AG04450 (cell line): ENCODE data around the gene ASF1A. TPM values are rescaled to one million over a fixed set of nuclear protein-coding genes. Genes with fewer than 3 reads are reported as not detected.

ENCODE experiments used
- CTCF ChIA-PET: fragments of 300-600, 350-600 bp; formaldehyde crosslinking; extraction: SDS; loops from one replicate; lab custom pipeline; 2022; ENCODE audit warnings: antibody characterized with exemption, inconsistent platforms; lab: Charles Lee
- POLR2A ChIA-PET: fragments of 350-600 bp; formaldehyde crosslinking; extraction: SDS; loops from one replicate; lab custom pipeline; 2021; ENCODE audit warnings: antibody characterized with exemption, inconsistent platforms; lab: Yijun Ruan, JAX
- DNase-seq: peaks from one replicate; pipeline ENCODE4 v3.0.0-alpha.2; 2011; ENCODE audit warnings: low read depth, low spot score
- H3K27ac ChIP-seq: one replicate; pipeline ENCODE4 v1.5.1; 2012; ENCODE audit warnings: low read depth, low read length, control low read depth
- H3K27me3 ChIP-seq: one replicate; pipeline ENCODE4 v1.6.0; 2012; ENCODE audit warnings: low read length; ENCODE audit not compliant: control insufficient read depth, insufficient read depth
- H3K4me3 ChIP-seq: 2 replicates; pipeline ENCODE4 v1.5.1; 2011; ENCODE audit warnings: mild to moderate bottlenecking, low read depth, low read length, control low read depth
- H3K9me3 ChIP-seq: 2 replicates; pipeline ENCODE4 v1.5.1; 2012; ENCODE audit warnings: low read length; ENCODE audit not compliant: control insufficient read depth, insufficient read depth
- polyA plus RNA-seq: library from polyadenylated mRNA; depleted of rRNA; stranded (reverse); fragments of >200 nt; gene quantifications from 2 replicates; pipeline ENCODE4 v1.2.3, GENCODE V29; 2011
- TF ChIP-seq, protein P1 (sequence below): IDR thresholded peaks from 2 replicates; pipeline ENCODE4 v1.5.1; 2011; ENCODE audit warnings: low read depth, low read length, control low read depth, inconsistent platforms

ASF1A gene
- polyA plus RNA-seq, 1 experiment = 29.4 TPM

DNA sequence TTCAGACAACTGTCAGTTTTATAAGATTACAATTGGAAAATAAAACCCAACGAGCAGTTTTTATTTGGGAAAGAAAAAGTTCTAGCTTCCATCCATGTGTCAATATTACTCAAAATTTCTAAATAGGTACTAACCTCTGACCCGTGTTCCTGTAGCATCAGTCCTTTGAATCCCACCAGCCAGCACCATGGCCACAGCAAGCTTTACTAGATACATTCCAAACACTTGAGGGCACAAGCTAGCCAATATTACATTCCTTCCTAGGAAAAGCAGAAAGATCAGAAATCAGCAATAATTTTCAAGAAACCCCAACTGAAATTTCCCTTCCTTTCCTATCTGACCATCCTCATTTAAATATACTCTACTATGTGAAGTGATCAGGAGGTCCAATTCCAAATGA lies 19.2 kb downstream of the ASF1A start:
- CTCF ChIA-PET = interaction anchor here (0.6 kb wide), 1 partner anchor 56 kb away, joined by 6 read pairs; no protein-coding TSS in a partner anchor
- POLR2A ChIA-PET = no interaction called here

DNA sequence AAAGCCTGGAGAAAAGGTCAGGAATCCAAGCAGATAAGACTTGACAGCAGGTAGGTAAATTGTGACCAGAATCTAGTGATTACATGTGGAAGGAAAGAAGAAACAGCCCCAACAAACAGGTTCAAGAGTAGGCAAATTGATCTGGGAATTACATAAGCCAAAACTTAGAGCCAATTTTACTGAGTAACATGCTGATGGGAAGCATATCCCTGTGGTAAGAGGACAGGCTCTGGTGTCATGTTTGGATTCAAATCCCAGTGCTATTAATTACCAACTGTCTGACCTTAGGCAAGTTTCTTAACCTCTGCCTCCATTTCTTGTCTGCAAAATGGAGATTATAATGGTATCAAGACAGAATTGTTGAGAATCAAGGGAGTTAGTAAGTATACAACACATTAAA lies 20.6 kb downstream of the ASF1A start:
- TF ChIP-seq, protein P1, sequence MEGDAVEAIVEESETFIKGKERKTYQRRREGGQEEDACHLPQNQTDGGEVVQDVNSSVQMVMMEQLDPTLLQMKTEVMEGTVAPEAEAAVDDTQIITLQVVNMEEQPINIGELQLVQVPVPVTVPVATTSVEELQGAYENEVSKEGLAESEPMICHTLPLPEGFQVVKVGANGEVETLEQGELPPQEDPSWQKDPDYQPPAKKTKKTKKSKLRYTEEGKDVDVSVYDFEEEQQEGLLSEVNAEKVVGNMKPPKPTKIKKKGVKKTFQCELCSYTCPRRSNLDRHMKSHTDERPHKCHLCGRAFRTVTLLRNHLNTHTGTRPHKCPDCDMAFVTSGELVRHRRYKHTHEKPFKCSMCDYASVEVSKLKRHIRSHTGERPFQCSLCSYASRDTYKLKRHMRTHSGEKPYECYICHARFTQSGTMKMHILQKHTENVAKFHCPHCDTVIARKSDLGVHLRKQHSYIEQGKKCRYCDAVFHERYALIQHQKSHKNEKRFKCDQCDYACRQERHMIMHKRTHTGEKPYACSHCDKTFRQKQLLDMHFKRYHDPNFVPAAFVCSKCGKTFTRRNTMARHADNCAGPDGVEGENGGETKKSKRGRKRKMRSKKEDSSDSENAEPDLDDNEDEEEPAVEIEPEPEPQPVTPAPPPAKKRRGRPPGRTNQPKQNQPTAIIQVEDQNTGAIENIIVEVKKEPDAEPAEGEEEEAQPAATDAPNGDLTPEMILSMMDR = no peak
- Histone ChIP-seq H3K4me3 (no peak overlapping the region), H3K9me3 (no peaks in the 10 kb centered on the region), H3K27ac (no peak overlapping the region), H3K27me3 (no peaks in the 10 kb centered on the region)
- POLR2A ChIA-PET = no interaction called here
- CTCF ChIA-PET = no interaction called here
- DNase-seq = no peak

More for the DNA sequence above, 19.2 kb downstream of the ASF1A start:
- DNase-seq = no peak
- Histone ChIP-seq H3K4me3 (no peak overlapping the region), H3K9me3 (no peaks in the 10 kb centered on the region), H3K27me3 (no peaks in the 10 kb centered on the region), H3K27ac (no peak overlapping the region)
- TF ChIP-seq, protein P1 = no peak

DNA sequence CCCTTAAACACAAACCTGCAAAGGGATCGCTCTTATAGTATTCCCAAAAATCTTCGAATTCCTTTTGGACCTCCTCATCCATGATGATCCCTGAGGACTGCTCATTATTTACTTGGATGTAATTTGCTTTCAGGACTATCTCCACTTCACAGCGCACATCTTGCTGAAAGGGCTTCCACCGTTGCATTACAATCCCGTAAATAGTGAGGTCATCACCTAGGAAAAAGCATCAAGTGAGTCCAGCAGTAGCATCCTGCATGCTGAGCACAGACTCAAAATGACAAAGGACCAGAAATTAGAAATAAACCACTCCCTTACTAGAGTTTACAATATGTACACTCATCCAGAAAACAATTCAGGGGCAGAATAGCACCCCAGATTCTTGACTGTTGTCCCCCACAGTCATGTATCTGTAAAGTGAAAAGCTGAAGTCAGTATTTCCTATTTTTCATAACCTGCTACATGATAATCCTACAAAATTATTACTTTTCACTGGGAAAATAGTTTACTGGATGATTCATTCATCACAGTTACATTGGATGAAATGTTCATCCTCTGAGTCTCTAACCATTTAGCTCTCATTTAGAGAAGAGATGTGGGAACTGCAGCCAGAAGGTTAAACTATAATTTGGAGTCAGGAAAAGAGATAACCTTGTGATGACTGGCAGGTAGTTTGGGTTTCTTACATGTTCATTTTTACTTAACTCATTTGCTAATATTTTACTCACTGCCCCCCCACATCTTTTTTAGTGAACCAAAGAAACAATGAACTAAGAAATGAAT lies 23.8 kb downstream of the ASF1A start:
- no peaks in the 10 kb centered on the region for H3K9me3 ChIP-seq
- H3K27ac ChIP-seq = no peak overlapping the region
- POLR2A ChIA-PET = no interaction called here
- no peaks in the 10 kb centered on the region for H3K27me3 ChIP-seq
- H3K4me3 ChIP-seq = no peak overlapping the region
- TF ChIP-seq, protein P1 = no peak
- CTCF ChIA-PET = no interaction called here
- DNase-seq = no peak

DNA sequence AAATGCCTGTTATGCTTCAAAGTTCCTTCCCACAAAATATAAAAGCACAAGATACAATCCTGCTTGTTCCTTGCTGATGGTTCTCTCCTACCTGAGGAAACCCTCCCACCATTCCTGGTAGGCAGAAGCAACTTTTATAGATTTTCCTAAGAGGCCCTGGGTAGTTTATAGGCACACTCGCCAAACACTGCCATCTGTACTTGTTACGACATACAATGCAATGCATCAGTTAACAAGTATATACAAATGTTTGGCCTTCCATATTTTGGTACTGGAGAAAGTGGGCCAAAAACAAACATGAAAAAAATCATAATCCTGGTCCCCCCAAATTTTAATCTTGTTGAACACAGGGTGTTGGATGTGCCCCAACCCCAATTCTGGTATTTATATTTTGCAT lies 24.4 kb downstream of the ASF1A start:
- Histone ChIP-seq H3K9me3 (no peaks in the 10 kb centered on the region), H3K4me3 (no peak overlapping the region), H3K27ac (no peak overlapping the region), H3K27me3 (no peaks in the 10 kb centered on the region)
- ChIA-PET CTCF (no interaction called here), POLR2A (no interaction called here)
- TF ChIP-seq, protein P1 = no peak
- DNase-seq = no peak

DNA sequence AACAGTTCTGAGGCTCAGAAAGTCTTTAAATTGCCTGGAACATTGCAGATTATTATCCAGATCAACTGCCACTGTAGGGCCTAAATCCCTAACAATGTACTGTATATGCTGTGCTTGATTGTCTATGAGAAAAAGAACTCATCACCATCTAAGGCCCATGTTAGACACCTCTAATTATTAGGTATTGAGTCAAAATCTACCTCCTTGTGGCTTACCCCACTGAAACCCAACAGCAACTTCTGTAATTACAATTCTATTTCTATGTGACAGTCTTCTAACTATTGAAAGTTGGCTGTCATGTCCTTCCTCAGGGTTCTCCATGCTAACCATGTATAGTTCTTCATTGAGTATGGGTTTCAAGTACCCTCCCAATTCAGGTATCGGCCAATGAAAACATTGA lies 27.1 kb downstream of the ASF1A start:
- Histone ChIP-seq H3K9me3 (no peaks in the 10 kb centered on the region), H3K4me3 (no peak overlapping the region), H3K27me3 (no peaks in the 10 kb centered on the region), H3K27ac (no peak overlapping the region)
- no peak for DNase-seq
- TF ChIP-seq, protein P1 = no peak
- ChIA-PET CTCF (no interaction called here), POLR2A (no interaction called here)
